HG02678 (cell line): Measurements from ENCODE around the gene RFX4.
"Not testable (repeated sequence)": the region's sequence is repeated elsewhere in the genome, so short reads cannot be mapped to it uniquely, and the experiment has no call there.

ENCODE experiments used
- ATAC-seq: cut with Tn5 transposase; IDR thresholded peaks from one replicate; pipeline ENCODE4 v1.9.1; 2021; ENCODE audit warnings: mild to moderate bottlenecking, moderate library complexity; ENCODE audit not compliant: unreplicated experiment

RFX4 gene

GRCh38 chr12:106685381-106685780 is 102.6 kb downstream of the RFX4 start:
- ATAC-seq: no peak

DNA sequence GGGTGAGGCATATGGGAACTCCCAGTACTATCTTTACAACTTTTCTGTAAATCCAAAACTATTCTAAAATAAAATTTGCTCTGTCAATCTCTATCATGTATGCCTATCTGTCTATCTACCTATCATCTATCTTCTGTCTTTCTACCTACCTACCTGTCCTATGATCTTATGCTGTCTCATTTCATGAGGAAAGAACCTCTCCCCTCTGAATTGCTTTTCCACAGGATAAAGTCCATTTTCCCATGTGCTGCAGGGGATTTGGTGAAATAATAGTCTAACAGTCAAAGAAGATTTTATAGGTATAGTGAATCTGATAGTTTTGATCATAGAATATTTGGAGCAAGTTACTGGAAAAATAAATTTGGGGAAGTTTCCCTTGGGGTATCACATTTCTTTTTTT is 104.9 kb downstream of the RFX4 start:
- ATAC-seq: no peak

DNA sequence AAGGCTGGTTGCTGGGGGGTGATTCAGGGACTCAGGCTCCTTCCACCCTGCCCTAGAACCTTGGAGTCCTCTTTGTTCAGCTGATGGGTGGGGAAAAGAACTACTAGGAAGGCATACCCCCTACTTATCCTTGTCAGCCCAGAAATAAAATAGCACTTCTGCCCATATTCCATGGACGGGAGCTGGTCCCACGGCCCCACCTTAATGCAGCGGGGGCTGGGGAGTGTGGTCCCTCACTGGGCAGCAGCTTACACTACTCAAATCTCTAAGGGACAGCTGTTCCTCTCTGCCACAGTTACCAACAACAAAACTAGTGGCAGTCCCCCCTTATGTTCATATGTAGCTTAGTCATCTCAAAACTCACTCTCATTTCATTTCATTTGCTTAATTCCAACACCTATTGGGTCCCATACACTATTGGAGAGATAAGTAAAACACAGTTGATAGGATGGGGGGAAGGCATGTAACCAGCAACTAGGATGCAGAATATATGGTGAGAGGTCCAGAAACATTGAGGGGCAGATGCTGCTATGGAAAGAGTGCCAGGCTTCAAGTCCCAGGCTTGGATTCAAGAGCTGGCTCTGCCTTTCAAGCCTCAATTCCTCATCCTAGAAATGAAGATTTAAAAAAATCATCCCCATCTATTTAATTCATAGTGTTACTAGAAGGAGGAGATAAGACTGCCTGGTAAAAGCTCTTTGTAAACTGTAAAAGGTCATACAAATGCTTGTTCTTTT is 107.9 kb downstream of the RFX4 start:
- ATAC-seq: no peak

DNA sequence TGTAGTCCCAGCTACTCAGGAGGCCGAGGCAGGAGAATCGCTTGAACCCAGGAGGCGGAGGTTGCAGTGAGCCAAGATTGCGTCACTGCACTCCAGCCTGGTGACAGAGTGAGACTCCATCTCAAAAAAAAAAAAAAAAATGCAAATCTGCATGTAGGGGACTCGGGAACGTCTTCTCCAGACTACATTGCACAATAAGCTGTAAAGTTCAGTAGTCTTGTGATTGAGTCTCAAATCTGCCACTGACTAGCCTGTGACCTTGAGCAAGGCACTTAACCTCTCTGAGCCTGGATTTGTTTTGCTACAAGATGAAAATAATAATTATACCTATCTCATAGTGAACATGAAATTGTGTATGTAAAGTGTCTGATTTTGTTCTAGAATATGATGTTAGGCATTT is 109.2 kb downstream of the RFX4 start:
- not testable (repeated sequence) for ATAC-seq

DNA sequence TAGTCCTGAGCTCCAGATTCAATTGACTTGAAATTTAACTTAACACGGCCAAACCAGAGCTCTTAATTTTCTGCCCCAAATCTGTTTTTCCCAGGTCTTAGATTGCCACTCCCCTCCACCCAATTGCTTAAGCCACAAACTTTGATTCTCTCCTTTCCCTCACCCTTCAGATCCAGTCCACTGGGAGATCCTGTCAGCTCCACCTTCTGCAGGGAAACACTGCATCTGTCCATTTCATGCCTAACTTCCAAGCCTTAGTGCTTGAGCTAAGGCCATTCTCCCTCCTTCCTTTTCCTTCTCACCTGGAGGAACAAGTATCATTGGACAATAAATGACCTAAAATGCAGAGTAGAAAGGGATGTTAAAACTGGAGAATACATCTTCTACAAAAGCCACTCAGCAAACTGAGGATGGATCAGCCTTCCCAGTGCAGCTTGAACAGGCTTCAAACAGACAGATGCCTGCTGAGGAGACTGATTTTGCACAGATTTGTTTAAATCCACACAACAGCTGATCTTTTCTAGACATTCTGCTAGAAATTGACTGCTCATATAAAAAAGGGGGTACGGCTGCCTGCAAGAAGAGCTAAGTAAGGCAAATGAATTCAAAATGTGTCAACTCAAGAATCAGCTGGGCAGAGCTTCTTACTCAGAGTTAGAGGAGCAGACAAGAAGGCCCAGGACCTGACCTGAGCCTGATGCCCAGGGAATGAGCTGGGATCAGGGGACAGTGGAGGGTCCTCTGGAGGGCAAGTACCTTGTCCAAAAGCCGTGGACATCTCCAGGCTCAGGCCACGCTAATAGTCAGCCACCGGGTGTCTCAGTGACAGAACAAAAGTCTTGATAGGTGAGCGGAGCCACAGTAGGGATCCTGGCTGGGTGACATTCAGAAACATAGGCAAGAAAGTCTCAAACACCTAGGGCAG is 110.4 kb downstream of the RFX4 start:
- no peak for ATAC-seq

- no peak for ATAC-seq
Measured at GRCh38 chr12:106696071-106696470, 113.3 kb downstream of the RFX4 start.

GRCh38 chr12:106696681-106697417 is 114.0 kb downstream of the RFX4 start:
- no peak for ATAC-seq

DNA sequence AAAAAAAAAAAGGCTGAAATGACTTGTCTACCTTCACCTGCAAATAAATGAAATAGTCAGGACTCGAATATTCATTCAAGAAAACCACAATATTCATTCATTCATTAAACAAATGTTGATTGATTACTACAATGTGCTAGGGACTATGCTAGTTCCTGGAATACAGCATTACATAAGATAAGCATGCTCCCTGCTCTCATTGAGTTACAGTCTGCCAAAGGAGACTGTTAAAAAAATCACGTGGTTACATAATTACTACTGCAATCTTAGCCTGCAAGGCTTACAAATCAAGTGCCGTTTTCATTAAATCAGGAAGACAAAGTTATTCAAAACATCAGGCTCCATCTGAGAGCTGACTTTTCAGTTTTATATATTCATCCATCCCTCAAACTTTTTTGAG is 121.3 kb downstream of the RFX4 start:
- ATAC-seq: no peak

- no peak for ATAC-seq
Measured at GRCh38 chr12:106705971-106706370, 123.2 kb downstream of the RFX4 start.

GRCh38 chr12:106709068-106709511 is 126.3 kb downstream of the RFX4 start:
- no peak for ATAC-seq

- no peak for ATAC-seq
Measured at GRCh38 chr12:106710143-106710893, 127.5 kb downstream of the RFX4 start.

- no peak for ATAC-seq
Measured at GRCh38 chr12:106711316-106711715, 128.5 kb downstream of the RFX4 start.

DNA sequence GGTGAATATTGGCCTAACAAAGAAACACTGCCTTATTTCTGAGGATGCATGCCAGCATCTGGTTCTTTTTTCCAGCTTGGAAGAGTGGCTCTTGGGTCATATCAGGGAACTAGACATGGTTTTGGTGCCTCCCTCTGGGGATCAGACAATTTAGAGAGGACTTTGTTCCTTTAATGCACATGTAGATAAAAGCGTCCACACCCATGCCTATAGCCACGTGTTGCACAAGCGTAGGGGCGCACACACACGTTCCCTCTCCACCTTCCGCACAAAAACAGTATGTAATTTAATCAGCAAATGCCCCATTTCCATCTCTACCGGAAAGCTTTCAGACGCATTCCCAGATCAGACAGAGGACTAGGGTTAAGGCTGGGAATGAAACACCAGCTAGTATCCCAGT is 130.0 kb downstream of the RFX4 start:
- no peak for ATAC-seq

DNA sequence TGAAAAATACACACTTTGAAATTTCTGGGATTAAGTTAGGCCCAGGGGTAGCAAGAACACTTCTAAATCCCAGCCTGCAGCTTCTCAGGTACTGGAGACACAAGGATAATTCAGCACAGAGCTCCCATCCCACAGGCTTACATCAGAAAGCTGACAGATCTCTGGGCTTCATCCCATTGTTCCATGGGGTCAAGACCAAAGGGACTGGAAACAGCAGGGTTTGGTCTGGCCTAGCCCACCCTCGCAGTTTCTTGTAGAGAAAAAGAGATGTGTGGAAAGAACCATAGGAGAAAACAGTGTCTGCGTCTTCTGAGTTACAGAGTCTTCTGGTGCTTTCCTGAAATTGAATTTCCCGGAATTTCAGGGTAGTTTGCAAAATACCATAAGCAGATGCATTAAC is 132.1 kb downstream of the RFX4 start:
- no peak for ATAC-seq

- ATAC-seq: no peak
Measured at GRCh38 chr12:106715582-106715981, 132.8 kb downstream of the RFX4 start.

GRCh38 chr12:106717673-106718072 is 134.9 kb downstream of the RFX4 start:
- ATAC-seq: no peak

DNA sequence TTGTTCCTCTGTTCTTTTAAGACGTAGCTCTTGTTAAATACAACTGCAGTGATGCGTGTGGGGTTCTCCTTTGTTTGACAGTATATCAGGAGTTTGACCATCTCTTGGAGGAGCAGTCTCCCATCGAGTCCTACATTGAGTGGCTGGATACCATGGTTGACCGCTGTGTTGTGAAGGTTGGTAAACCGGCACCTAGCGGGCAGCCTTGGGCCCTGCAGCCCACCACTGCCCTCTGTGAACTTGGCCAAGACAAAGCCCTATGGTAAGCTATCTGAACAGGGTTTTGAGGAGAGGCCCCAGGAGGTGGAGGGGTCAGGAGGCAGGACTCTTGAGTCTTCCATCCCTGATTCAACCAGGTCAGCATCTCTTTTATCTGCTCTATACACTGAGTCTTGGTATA is 137.1 kb downstream of the RFX4 start:
- ATAC-seq: no peak

GRCh38 chr12:106720696-106721095 is 137.9 kb downstream of the RFX4 start:
- ATAC-seq: no peak

DNA sequence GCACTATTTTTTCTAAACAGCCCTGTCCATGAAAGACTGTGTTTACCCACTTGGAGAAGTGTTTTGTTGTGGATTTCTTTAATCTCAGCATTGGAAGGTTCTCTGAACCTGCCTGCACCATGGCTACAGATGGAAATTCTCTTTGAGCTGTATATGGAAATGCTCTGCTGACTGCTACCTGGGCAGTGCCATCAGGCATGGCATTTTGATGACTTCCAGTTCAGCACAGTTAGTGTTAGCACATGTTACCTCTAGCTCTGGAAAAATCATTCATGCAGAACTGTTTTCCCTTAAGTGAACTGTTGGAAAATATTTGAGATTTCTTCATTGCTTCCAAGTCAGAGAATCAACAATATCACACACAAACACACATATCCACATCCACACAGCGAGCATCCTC is 139.1 kb downstream of the RFX4 start:
- ATAC-seq: no peak

GRCh38 chr12:106722837-106723236 is 140.0 kb downstream of the RFX4 start:
- ATAC-seq: no peak

- ATAC-seq: no peak
Measured at GRCh38 chr12:106723416-106723815, 140.6 kb downstream of the RFX4 start.
